Erythroblast (primary cell): ENCODE measurements around the gene DNAH11.

Experiments
- GATA1 ChIP-seq: IDR thresholded peaks from 2 replicates; pipeline ENCODE4 v1.6.1; 2011; ENCODE audit warnings: low read depth, mild to moderate bottlenecking, control low read depth, low read length, moderate library complexity
- POLR2A ChIP-seq: IDR thresholded peaks from 2 replicates; pipeline ENCODE4 v1.6.1; 2011; ENCODE audit warnings: mild to moderate bottlenecking, low read length

DNA sequence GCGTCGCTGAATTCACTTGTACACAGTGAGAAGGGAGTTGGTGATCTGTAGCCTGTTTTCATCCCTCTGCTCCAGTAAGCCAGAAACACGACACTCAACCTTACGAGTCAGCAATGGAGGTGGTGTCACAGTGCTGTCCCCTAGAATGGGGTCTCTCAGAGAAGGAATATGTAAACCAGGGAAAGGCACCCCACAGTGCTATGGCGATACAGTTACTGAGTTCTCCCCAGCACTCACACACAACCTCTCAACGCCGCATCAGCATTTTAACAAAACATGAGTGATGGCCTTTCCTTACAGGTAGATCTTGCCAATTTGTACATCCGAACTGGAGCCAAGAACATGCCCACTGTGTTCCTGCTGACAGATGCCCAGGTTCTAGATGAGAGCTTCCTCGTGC lies 206.5 kb downstream of the DNAH11 start:
- TF ChIP-seq POLR2A (no peak), GATA1 (no peak)
